SK-N-SH (cell line): ENCODE measurements around the gene GDAP2.

Experiments
- CHD2 ChIP-seq: fragments of 150-350 bp; IDR thresholded peaks from 2 replicates; pipeline ENCODE4 v1.6.1; 2018; ENCODE audit warnings: low read length; ENCODE audit not compliant: partially characterized antibody
- CTCF ChIP-seq: fragments of 200-600 bp; sonication (generic); IDR thresholded peaks from 2 replicates; pipeline ENCODE4 v1.6.1; 2017; ENCODE audit warnings: antibody characterized with exemption, mild to moderate bottlenecking, moderate library complexity
- EZH2phosphoT487 ChIP-seq: fragments of 200-600 bp; sonication (generic); IDR thresholded peaks from 2 replicates; pipeline ENCODE4 v1.6.1; 2017; ENCODE audit warnings: low read depth, mixed run types, mild to moderate bottlenecking, antibody characterized with exemption, moderate library complexity, borderline replicate concordance
- NRF1 ChIP-seq: IDR thresholded peaks from 2 replicates; pipeline ENCODE4 v1.6.1; 2012; ENCODE audit warnings: low read depth, mild to moderate bottlenecking, low read length
- POLR2AphosphoS5 ChIP-seq: IDR thresholded peaks from 2 replicates; pipeline ENCODE4 v1.6.1; 2012; ENCODE audit warnings: low read depth, low read length
- SIN3A ChIP-seq: IDR thresholded peaks from 2 replicates; pipeline ENCODE4 v1.6.1; 2012; ENCODE audit warnings: low read depth, mild to moderate bottlenecking, low read length, moderate library complexity, borderline replicate concordance
- TF ChIP-seq, protein P1 (sequence below): IDR thresholded peaks from 2 replicates; pipeline ENCODE4 v1.4.0; 2012; ENCODE audit warnings: low read depth, borderline replicate concordance

GRCh38 chr1:117859901-117860300 is 69.5 kb downstream of the GDAP2 start:
- no peak for TF ChIP-seq CTCF
- no peak for TF ChIP-seq POLR2AphosphoS5
- TF ChIP-seq EZH2phosphoT487 = no peak
- no peak for TF ChIP-seq CHD2
- TF ChIP-seq NRF1 = no peak
- TF ChIP-seq, protein P1, sequence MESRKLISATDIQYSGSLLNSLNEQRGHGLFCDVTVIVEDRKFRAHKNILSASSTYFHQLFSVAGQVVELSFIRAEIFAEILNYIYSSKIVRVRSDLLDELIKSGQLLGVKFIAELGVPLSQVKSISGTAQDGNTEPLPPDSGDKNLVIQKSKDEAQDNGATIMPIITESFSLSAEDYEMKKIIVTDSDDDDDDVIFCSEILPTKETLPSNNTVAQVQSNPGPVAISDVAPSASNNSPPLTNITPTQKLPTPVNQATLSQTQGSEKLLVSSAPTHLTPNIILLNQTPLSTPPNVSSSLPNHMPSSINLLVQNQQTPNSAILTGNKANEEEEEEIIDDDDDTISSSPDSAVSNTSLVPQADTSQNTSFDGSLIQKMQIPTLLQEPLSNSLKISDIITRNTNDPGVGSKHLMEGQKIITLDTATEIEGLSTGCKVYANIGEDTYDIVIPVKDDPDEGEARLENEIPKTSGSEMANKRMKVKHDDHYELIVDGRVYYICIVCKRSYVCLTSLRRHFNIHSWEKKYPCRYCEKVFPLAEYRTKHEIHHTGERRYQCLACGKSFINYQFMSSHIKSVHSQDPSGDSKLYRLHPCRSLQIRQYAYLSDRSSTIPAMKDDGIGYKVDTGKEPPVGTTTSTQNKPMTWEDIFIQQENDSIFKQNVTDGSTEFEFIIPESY = no peak
- TF ChIP-seq SIN3A = no peak
